Measurements from ENCODE around the gene RNLS.

DNA sequence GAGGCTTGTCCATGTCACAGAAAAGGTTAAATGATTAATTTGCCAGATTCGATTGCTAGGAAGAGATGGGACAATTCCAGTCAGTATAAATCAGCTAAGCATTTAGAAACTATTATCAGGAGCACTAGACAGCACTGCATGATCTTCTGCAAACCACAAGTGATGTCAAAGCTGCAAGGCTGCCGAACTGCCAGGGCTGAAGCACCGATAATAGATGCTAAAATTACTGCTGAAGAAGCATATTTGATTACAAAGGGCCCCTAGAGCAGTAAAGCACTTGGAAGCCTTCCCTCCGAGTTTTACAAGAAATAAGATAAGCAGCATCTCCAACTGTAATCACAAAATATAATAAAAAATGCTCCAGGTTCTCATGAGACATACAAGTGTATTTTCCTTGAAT lies 40.6 kb downstream of the RNLS start:
- TF ChIP-seq, protein P1, sequence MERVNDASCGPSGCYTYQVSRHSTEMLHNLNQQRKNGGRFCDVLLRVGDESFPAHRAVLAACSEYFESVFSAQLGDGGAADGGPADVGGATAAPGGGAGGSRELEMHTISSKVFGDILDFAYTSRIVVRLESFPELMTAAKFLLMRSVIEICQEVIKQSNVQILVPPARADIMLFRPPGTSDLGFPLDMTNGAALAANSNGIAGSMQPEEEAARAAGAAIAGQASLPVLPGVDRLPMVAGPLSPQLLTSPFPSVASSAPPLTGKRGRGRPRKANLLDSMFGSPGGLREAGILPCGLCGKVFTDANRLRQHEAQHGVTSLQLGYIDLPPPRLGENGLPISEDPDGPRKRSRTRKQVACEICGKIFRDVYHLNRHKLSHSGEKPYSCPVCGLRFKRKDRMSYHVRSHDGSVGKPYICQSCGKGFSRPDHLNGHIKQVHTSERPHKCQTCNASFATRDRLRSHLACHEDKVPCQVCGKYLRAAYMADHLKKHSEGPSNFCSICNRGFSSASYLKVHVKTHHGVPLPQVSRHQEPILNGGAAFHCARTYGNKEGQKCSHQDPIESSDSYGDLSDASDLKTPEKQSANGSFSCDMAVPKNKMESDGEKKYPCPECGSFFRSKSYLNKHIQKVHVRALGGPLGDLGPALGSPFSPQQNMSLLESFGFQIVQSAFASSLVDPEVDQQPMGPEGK (CRISPR knock-in tag; IDR thresholded peaks at IDR 0.05; ENCODE audit: borderline replicate concordance), result no peak
- no peak for TF ChIP-seq CSDC2 (CRISPR knock-in tag; IDR thresholded peaks at IDR 0.05)
- TF ChIP-seq TOX (CRISPR knock-in tag; IDR thresholded peaks at IDR 0.05; ENCODE audit: borderline replicate concordance), result no peak
- no peak for TF ChIP-seq GLIS3 (CRISPR knock-in tag; IDR thresholded peaks at IDR 0.05)

Measured in SK-N-SH treated with all-trans-retinoic acid at 6 μM for 48 hours (cell line).